ENCODE data around the gene TIAM1.

TIAM1 gene

DNA sequence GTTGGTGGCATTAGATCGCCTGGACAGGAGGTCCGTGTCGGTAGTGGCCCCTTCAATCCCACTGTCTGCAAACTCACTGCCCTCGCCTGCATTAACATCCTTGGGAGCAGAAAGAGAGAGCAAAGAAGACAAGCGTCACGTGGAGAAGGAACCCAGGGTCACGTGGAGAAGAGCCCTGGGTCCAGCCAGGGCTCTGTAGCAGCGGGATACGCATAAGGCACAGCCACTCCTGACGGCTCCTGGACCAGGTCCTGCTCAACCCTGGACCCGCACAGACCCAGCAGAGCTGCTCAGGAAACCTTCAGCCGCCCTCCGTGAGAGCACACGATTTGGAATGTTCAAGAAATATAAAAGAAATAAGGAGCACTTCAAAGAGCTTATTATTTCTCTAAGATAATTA lies 92.0 kb downstream of the TIAM1 start:
- H3K4me3 ChIP-seq (ENCODE audit: low read depth, low read length), result no peak overlapping the region
- TF ChIP-seq CTCF (IDR thresholded peaks at IDR 0.05; ENCODE audit: borderline replicate concordance, insufficient read depth, low read depth, low read length), result no peak

GRCh38 chr21:31251686-31252085 lies 92.4 kb downstream of the TIAM1 start:
- H3K4me3 ChIP-seq (ENCODE audit: low read depth, low read length), result no peak overlapping the region
- no peak for TF ChIP-seq CTCF (IDR thresholded peaks at IDR 0.05; ENCODE audit: borderline replicate concordance, insufficient read depth, low read depth, low read length)

GRCh38 chr21:31248598-31248997 lies 95.5 kb downstream of the TIAM1 start:
- H3K4me3 ChIP-seq (ENCODE audit: low read depth, low read length), result no peak overlapping the region
- TF ChIP-seq CTCF (IDR thresholded peaks at IDR 0.05; ENCODE audit: borderline replicate concordance, insufficient read depth, low read depth, low read length), result no peak

GRCh38 chr21:31243611-31244010 lies 100.5 kb downstream of the TIAM1 start:
- H3K4me3 ChIP-seq (ENCODE audit: low read depth, low read length), result no peak overlapping the region
- TF ChIP-seq CTCF (IDR thresholded peaks at IDR 0.05; ENCODE audit: borderline replicate concordance, insufficient read depth, low read depth, low read length), result no peak

- no peak for TF ChIP-seq CTCF (IDR thresholded peaks at IDR 0.05; ENCODE audit: borderline replicate concordance, insufficient read depth, low read depth, low read length)
- H3K4me3 ChIP-seq (ENCODE audit: low read depth, low read length), result no peak overlapping the region
Observed at GRCh38 chr21:31236528-31236927, 107.5 kb downstream of the TIAM1 start.

DNA sequence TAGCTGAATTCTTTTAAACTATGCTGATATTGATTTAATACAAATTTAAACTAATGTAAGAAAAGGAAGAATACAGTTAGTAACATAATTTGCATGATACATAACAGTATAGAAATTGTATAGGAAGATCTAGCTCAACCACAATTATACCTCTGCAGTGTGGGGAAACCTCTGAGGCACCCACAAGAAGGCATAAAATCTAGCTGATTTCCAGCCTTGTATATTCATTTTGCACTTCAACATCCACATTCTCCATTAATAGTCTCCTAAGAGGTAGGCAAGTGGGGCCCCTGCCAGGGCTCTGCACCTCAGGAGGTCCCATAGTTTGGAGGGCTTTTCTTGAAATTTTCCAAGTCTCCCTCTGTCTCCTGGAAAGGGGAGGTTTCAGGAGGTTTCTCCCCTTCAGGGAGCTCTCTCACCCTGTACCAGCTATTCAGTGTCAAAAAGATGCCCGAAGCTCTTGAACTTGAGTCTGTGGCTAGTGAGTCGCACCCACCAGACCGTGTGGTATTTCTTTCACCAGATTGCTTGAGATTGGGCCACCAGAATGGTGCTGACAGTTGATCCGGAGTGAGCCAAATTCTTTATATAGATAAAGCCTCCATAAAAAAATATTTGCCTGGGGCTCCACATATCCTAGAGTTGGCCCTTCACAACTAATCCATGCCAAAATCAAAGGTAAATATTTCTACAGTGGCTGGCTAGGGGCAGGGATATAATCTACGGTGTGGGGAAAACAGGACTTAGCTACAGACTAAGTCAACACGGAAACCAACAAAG lies 108.2 kb downstream of the TIAM1 start:
- no peak overlapping the region for H3K4me3 ChIP-seq (ENCODE audit: low read depth, low read length)
- TF ChIP-seq CTCF (IDR thresholded peaks at IDR 0.05; ENCODE audit: borderline replicate concordance, insufficient read depth, low read depth, low read length), result no peak

- H3K4me3 ChIP-seq (ENCODE audit: low read depth, low read length), result no peak overlapping the region
- TF ChIP-seq CTCF (IDR thresholded peaks at IDR 0.05; ENCODE audit: borderline replicate concordance, insufficient read depth, low read depth, low read length), result no peak
Observed at GRCh38 chr21:31234936-31235335, 109.1 kb downstream of the TIAM1 start.
